IPS-18a (cell line): Measurements from ENCODE around the gene NCOA6.
"Not testable (repeated sequence)": the region's sequence is repeated elsewhere in the genome, so short reads cannot be mapped to it uniquely, and the experiment has no call there.

Source experiments
- H3K27ac ChIP-seq: one replicate; pipeline ENCODE4 v1.5.1; 2013; ENCODE audit warnings: low read length
- H3K27me3 ChIP-seq: one replicate; pipeline ENCODE4 v1.6.1; 2013; ENCODE audit warnings: mild to moderate bottlenecking, low read length; ENCODE audit not compliant: control insufficient read depth, insufficient read depth
- H3K36me3 ChIP-seq: one replicate; pipeline ENCODE4 v1.6.1; 2013; ENCODE audit warnings: low read depth, low read length; ENCODE audit not compliant: control insufficient read depth
- H3K4me1 ChIP-seq: one replicate; pipeline ENCODE4 v1.6.1; 2013; ENCODE audit warnings: low read depth, low read length; ENCODE audit not compliant: control insufficient read depth
- H3K4me3 ChIP-seq: one replicate; pipeline ENCODE4 v1.5.1; 2013; ENCODE audit warnings: low read length
- H3K9ac ChIP-seq: one replicate; pipeline ENCODE4 v1.6.1; 2013; ENCODE audit warnings: mild to moderate bottlenecking, low read length, moderate library complexity
- H3K9me3 ChIP-seq: one replicate; pipeline ENCODE4 v1.6.1; 2013; ENCODE audit warnings: low read depth, low read length; ENCODE audit not compliant: control insufficient read depth

Gene NCOA6

DNA sequence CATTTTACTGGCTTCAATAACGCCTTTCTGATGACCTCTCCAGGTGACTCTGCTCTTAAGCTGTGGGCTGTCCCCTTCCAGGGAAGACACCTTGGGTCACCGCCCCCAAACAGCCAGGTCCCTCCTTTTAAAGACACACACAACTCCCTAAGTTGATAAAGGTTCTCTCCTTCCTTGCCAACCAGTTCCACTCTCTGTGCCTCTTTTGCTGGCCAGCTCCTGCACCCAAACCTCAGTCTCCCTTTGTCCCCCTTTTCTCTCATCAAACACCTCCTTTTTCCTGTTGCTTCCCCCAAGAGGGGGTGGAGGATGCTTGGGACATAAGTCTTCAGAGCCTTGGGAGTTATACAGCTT, 1.0 kb downstream of the NCOA6 start:
- Histone ChIP-seq H3K27me3 (no peaks in the 10 kb centered on the region), H3K9ac (peak overlapping the region; percentile 65), H3K27ac (peak overlapping the region; percentile 15)

DNA sequence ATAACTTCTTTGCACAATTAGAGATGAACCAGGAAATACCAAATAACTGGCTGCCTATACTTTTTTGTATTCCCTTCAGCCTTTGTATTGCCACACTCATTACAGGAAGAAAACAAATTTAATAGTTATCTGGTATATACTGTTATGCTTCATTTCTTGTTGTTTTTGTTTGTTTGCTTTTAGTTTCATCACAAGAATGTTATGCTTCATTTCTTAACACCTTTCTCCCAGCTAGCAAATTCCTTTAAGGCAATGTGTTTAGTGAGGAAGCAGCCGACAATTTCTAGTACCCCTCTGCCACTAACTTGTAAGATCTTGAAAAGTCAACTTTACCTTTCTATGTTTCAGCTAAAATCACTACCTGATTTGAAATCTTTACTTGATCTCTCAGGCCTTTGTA, 1.4 kb downstream of the NCOA6 start:
- no peaks in the 10 kb centered on the region for H3K27me3 ChIP-seq
- peaks cover 5% of the 10 kb centered on the region for H3K4me1 ChIP-seq
- H3K9me3 ChIP-seq: no peaks in the 10 kb centered on the region
- no peaks in the 10 kb centered on the region for H3K36me3 ChIP-seq
- H3K4me3 ChIP-seq: peak overlapping the region; percentile 86
- no peak overlapping the region for H3K27ac ChIP-seq
- H3K9ac ChIP-seq: no peak overlapping the region

More for the DNA sequence above, 1.0 kb downstream of the NCOA6 start:
- Histone ChIP-seq H3K4me1 (peaks cover 5% of the 10 kb centered on the region), H3K9me3 (no peaks in the 10 kb centered on the region), H3K36me3 (no peaks in the 10 kb centered on the region), H3K4me3 (peak overlapping the region; percentile 86)

DNA sequence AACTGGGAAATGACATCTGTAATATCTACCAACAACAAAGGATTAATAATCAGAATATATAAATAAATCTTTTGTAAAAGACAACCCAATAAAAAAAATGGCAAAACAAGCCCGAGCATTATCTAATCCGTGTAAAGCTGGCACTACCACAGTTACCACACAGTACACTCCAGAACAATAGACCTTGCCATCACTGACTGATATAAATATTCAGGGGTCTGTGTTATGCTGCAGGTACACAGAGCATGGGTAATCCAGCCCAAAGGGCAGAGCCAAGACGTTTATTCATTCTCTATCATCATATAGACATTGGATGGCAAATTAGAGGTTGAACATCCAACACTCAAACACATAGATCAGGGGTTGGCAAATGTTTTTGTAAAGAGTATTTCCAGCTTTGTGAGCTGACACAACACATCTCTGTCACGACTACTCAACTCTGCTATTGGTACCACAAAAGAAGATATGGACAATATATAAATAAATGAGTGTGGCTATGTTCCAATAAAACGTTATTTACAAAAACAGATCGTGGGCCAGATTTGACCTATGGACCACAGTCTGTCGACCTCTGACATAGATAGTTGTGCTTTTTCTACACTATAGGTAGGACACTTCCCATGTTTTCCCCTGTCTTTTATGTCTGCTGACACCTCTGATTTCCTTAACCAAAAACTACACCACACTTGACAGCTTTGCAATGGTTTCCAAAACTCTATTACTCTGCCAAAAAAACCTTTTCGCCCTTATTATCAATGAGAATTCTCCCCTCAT, 4.5 kb downstream of the NCOA6 start:
- Histone ChIP-seq H3K36me3 (no peaks in the 10 kb centered on the region), H3K4me3 (no peak overlapping the region), H3K4me1 (peaks cover 16% of the 10 kb centered on the region), H3K27me3 (no peaks in the 10 kb centered on the region), H3K27ac (no peak overlapping the region), H3K9ac (no peak overlapping the region), H3K9me3 (no peaks in the 10 kb centered on the region)

DNA sequence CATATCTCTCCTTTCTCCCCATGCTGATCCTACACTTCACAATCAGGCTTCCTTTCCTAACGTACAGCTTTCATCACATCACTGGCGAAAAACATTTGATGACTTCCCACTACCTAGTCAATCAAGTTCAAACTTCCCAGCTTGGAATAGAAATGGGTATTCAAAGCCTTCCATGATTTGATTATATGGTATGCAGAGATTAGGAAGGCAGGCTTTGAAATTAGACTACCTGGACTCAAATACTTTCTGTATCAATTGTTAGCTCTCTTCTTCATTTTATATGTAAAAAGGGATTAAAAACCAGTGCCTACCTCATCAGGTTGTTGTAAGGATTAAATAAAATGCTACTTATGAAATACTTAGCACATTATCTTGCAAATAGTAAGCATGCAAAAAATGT, 7.7 kb downstream of the NCOA6 start:
- H3K9ac ChIP-seq: no peak overlapping the region
- no peak overlapping the region for H3K27ac ChIP-seq
- H3K4me3 ChIP-seq: no peak overlapping the region
- H3K9me3 ChIP-seq: no peaks in the 10 kb centered on the region
- H3K36me3 ChIP-seq: no peaks in the 10 kb centered on the region
- peaks cover 12% of the 10 kb centered on the region for H3K4me1 ChIP-seq
- H3K27me3 ChIP-seq: no peaks in the 10 kb centered on the region

DNA sequence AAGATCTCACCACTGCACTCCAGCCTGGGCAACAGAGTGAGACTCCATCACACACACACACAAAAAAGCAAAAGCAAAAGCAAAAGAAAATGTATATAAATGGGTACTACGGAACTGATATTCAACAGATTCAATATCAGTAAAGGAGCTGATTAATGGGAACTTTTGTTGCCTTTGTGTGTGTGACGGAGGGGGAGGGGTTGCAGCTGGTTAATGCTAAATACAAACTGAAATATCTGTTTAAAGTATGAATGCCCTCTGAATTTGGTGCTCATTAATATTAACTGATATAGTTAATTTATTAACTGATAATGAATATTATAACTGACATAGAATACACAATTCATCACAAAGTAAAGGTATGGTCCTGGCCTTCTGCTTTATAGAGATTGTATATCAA, 8.4 kb downstream of the NCOA6 start:
- Histone ChIP-seq H3K9me3 (no peaks in the 10 kb centered on the region), H3K4me3 (no peak overlapping the region), H3K27ac (no peak overlapping the region), H3K27me3 (no peaks in the 10 kb centered on the region), H3K9ac (no peak overlapping the region), H3K4me1 (peaks cover 12% of the 10 kb centered on the region), H3K36me3 (no peaks in the 10 kb centered on the region)

DNA sequence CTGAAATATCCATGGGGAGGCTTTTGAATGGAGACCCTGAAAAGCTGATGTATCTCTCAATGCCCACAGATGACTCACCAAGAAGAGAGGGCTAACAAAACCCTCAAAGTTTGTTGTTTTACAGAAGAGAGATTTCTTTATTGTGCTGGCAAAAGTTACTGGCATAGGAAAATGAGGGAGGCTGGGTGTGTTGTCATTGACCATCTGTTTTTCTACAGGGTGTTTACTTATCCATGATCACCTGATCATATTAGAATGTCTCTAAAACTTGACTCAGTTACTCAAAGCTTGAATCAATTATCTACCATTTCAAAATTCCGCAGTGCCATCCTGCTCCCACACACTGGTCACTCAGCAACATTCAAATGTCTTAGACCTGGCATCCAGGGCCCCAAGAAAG, 9.8 kb downstream of the NCOA6 start:
- H3K4me1 ChIP-seq: peaks cover 12% of the 10 kb centered on the region
- H3K9ac ChIP-seq: no peak overlapping the region
- H3K4me3 ChIP-seq: no peak overlapping the region
- no peaks in the 10 kb centered on the region for H3K36me3 ChIP-seq
- H3K27ac ChIP-seq: no peak overlapping the region
- no peaks in the 10 kb centered on the region for H3K9me3 ChIP-seq
- H3K27me3 ChIP-seq: no peaks in the 10 kb centered on the region

DNA sequence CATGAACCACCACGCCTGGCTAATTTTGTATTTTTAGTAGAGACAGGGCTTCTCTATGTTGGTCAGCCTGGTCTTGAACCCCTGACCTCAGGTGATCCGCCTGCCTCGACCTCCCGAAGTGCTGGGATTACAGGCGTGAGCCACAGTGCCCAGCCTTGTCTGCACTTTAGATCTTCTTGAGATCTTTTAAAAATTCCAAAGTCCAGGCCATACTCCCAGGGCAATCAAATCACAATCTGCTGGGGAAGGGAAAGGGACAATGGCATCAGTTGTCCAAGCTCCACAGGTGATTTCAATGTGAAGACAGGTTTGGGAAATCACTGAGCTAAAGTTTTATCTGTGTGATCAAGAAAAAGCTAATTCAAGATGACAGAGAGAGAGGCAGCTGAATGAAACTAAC, 16.9 kb downstream of the NCOA6 start:
- Histone ChIP-seq H3K27me3 (no peaks in the 10 kb centered on the region), H3K36me3 (no peaks in the 10 kb centered on the region), H3K27ac (no peak overlapping the region), H3K4me1 (peaks cover 3% of the 10 kb centered on the region), H3K4me3 (no peak overlapping the region), H3K9ac (no peak overlapping the region), H3K9me3 (no peaks in the 10 kb centered on the region)

DNA sequence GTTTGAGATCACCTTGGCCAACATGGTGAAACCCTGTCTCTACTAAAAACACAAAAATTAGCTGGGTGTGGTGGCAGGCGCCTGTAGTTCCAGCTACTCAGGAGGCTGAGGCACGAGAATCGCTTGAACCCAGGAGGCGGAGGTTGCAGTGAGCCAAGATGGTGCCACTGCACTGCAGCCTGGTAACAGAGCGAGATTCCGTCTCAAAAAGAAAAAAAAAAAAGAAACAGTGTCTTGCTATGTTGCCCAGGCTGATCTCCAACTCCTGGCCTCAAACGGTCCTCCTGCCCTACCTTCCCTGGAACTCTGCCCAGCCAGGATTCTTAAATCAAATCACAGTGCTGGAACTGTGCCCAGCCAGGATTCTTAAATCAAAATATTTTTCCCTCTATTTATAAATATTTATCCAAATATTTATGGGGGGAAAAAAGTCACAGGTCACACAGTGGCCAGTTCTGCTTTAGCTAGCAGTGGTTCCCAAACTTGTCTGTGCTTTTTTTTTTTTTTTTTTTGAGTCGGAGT, 17.4 kb downstream of the NCOA6 start:
- H3K9ac ChIP-seq, H3K27ac ChIP-seq, H3K9me3 ChIP-seq, H3K36me3 ChIP-seq, H3K4me1 ChIP-seq, H3K4me3 ChIP-seq, H3K27me3 ChIP-seq: not testable (repeated sequence)

DNA sequence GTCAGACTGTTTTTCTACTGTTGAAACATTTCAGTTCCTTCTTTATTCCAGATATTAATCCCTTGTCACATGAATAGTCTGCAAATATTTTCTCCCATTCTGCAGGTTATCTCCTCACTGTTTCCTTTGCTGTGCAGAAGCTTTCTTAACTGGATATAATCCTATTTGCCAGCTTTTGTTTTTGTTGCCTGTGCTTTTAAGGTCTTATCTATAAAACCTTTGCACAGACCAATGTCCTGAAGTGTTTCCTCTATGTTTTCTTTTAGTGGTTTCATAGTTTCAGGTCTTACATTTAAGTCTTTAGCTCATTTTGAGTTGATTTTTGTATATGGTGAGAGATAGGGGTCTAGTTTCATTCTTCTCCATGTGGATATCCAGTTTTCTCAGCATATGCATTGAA, 19.2 kb downstream of the NCOA6 start:
- Histone ChIP-seq H3K36me3 (no peaks in the 10 kb centered on the region), H3K9me3 (no peaks in the 10 kb centered on the region), H3K27me3 (no peaks in the 10 kb centered on the region), H3K4me1 (peaks cover 3% of the 10 kb centered on the region), H3K27ac (no peak overlapping the region), H3K9ac (no peak overlapping the region), H3K4me3 (no peak overlapping the region)

DNA sequence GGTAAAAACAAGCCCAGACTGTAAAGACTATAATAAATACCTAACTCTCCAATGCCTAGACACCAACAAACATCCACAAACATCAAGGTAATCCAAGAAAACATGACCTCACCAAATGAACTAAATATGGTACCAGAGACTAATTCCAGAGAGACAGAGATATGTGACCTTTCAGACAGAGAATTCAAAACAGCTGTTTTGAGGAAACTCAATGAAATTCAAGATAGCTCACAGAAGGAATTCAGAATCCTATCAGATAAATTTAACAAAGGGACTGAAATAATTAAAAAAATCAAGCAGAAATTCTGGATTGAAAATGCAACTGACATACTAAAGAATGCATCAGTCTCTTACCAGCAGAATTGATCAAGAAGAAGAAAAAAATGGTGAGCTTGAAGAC, 26.6 kb downstream of the NCOA6 start:
- H3K4me3 ChIP-seq: no peak overlapping the region
- H3K9me3 ChIP-seq: no peaks in the 10 kb centered on the region
- H3K4me1 ChIP-seq: no peaks in the 10 kb centered on the region
- H3K27ac ChIP-seq: no peak overlapping the region
- H3K27me3 ChIP-seq: no peaks in the 10 kb centered on the region
- H3K36me3 ChIP-seq: no peaks in the 10 kb centered on the region
- H3K9ac ChIP-seq: no peak overlapping the region

DNA sequence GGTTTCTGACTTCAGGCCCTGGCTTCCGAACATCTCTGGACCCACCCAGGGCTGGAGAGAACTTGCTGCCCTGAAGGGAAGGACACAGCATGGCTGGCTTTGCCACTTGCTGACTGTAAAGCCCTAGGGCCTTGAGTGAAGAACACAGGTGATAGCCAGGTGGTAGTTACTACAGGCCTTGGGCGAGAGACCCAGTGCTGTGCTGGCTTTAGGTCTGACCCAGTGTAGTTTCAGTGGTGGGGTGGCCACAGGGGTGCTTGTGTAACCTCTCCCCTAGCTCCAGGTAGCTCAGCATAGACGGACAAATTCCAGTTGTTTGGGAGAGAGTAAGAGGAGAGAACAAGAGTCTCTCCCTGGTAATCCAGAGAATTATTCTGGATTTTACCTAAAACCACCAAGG, 27.1 kb downstream of the NCOA6 start:
- Histone ChIP-seq H3K27ac (no peak overlapping the region), H3K9me3 (no peaks in the 10 kb centered on the region), H3K27me3 (no peaks in the 10 kb centered on the region), H3K9ac (no peak overlapping the region), H3K4me1 (no peaks in the 10 kb centered on the region), H3K4me3 (no peak overlapping the region), H3K36me3 (no peaks in the 10 kb centered on the region)
